Measurements from ENCODE around the gene DLK1. TPM values are rescaled to one million over a fixed set of nuclear protein-coding genes. Genes with fewer than 3 reads are reported as not detected.

Gene DLK1
- total RNA-seq, 2 experiments from 2014 or later, result not detected

GRCh38 chr14:100701314-100701713, 25.4 kb upstream of the DLK1 start:
- H3K4me3 ChIP-seq (ENCODE audit: low read depth, low read length, poor library complexity, severe bottlenecking), result no peak overlapping the region
- no peaks in the 10 kb centered on the region for H3K36me3 ChIP-seq (ENCODE audit: insufficient read depth, low read length)
- intact Hi-C loops (cut with micrococcal nuclease; ENCODE audit: unreplicated experiment), result no loop called here
- no peaks in the 10 kb centered on the region for H3K9me2 ChIP-seq (ENCODE audit: insufficient read depth, low read length)
- no peak overlapping the region for H3K27ac ChIP-seq (ENCODE audit: low read depth, low read length, poor library complexity, severe bottlenecking)
- H2AFZ ChIP-seq (ENCODE audit: low read length), result no peak overlapping the region
- no TSS peak for BruUV-seq (replicated peaks)
- H4K20me1 ChIP-seq (ENCODE audit: insufficient read depth, low read length), result no peaks in the 10 kb centered on the region
- H3K4me2 ChIP-seq (ENCODE audit: low read length), result no peak overlapping the region
- ChIA-PET POLR2A (interaction anchor here (1.2 kb wide), 1 partner anchor 19 kb away, joined by 5 read pairs; no protein-coding TSS in a partner anchor), CTCF (ENCODE audit: unreplicated experiment) (interaction anchor here (0.5 kb wide), 1 partner anchor 78 kb away, joined by 3 read pairs; no protein-coding TSS in a partner anchor)
- no peak for TF ChIP-seq EZH2phosphoT487 (IDR thresholded peaks at IDR 0.05; ENCODE audit: borderline replicate concordance, low read depth, low read length)
- TF ChIP-seq CTCF (conservative IDR thresholded peaks at IDR 0.05; ENCODE audit: low read length), result no peak
- no peak for DNase-seq (ENCODE audit: low spot score)
- H3K9me3 ChIP-seq (ENCODE audit: low read length), result no peaks in the 10 kb centered on the region
- no peaks in the 10 kb centered on the region for H3K4me1 ChIP-seq (ENCODE audit: insufficient read depth, low read length, poor library complexity, severe bottlenecking)
- H3K79me2 ChIP-seq (ENCODE audit: insufficient read depth, low read depth, low read length), result no peaks in the 10 kb centered on the region

- no peaks in the 10 kb centered on the region for H4K20me1 ChIP-seq (ENCODE audit: insufficient read depth, low read length)
- DNase-seq (ENCODE audit: low spot score), result no peak
- H3K9me2 ChIP-seq (ENCODE audit: insufficient read depth, low read length), result no peaks in the 10 kb centered on the region
- TF ChIP-seq CTCF (conservative IDR thresholded peaks at IDR 0.05; ENCODE audit: low read length), result no peak
- no peak for TF ChIP-seq EZH2phosphoT487 (IDR thresholded peaks at IDR 0.05; ENCODE audit: borderline replicate concordance, low read depth, low read length)
- intact Hi-C loops (cut with micrococcal nuclease; ENCODE audit: unreplicated experiment), result no loop called here
- H3K79me2 ChIP-seq (ENCODE audit: insufficient read depth, low read depth, low read length), result no peaks in the 10 kb centered on the region
- no peaks in the 10 kb centered on the region for H3K9me3 ChIP-seq (ENCODE audit: low read length)
- no peak overlapping the region for H3K27ac ChIP-seq (ENCODE audit: low read depth, low read length, poor library complexity, severe bottlenecking)
- CTCF ChIA-PET (ENCODE audit: unreplicated experiment), result no interaction called here
- no peaks in the 10 kb centered on the region for H3K36me3 ChIP-seq (ENCODE audit: insufficient read depth, low read length)
- no TSS peak for BruUV-seq (replicated peaks)
- H2AFZ ChIP-seq (ENCODE audit: low read length), result no peak overlapping the region
- POLR2A ChIA-PET, result no interaction called here
- no peak overlapping the region for H3K4me2 ChIP-seq (ENCODE audit: low read length)
- H3K4me1 ChIP-seq (ENCODE audit: insufficient read depth, low read length, poor library complexity, severe bottlenecking), result no peaks in the 10 kb centered on the region
- no peak overlapping the region for H3K4me3 ChIP-seq (ENCODE audit: low read depth, low read length, poor library complexity, severe bottlenecking)
Observed at GRCh38 chr14:100702590-100702989, 24.1 kb upstream of the DLK1 start.

- H3K9me3 ChIP-seq (ENCODE audit: low read length), result no peaks in the 10 kb centered on the region
- H2AFZ ChIP-seq (ENCODE audit: low read length), result no peak overlapping the region
- no peak overlapping the region for H3K27ac ChIP-seq (ENCODE audit: low read depth, low read length, poor library complexity, severe bottlenecking)
- ChIA-PET POLR2A (no interaction called here), CTCF (ENCODE audit: unreplicated experiment) (no interaction called here)
- intact Hi-C loops (cut with micrococcal nuclease; ENCODE audit: unreplicated experiment), result no loop called here
- H3K36me3 ChIP-seq (ENCODE audit: insufficient read depth, low read length), result no peaks in the 10 kb centered on the region
- H3K4me1 ChIP-seq (ENCODE audit: insufficient read depth, low read length, poor library complexity, severe bottlenecking), result no peaks in the 10 kb centered on the region
- no peaks in the 10 kb centered on the region for H3K9me2 ChIP-seq (ENCODE audit: insufficient read depth, low read length)
- H3K4me3 ChIP-seq (ENCODE audit: low read depth, low read length, poor library complexity, severe bottlenecking), result no peak overlapping the region
- H3K79me2 ChIP-seq (ENCODE audit: insufficient read depth, low read depth, low read length), result no peaks in the 10 kb centered on the region
- no peak for DNase-seq (ENCODE audit: low spot score)
- no peak for TF ChIP-seq EZH2phosphoT487 (IDR thresholded peaks at IDR 0.05; ENCODE audit: borderline replicate concordance, low read depth, low read length)
- no TSS peak for BruUV-seq (replicated peaks)
- no peak overlapping the region for H3K4me2 ChIP-seq (ENCODE audit: low read length)
- H4K20me1 ChIP-seq (ENCODE audit: insufficient read depth, low read length), result no peaks in the 10 kb centered on the region
Observed at GRCh38 chr14:100703386-100704220, 23.1 kb upstream of the DLK1 start.

Measured in OCI-LY7 (cell line).